Stimulated activated CD4-positive, alpha-beta T cell treated with anti-CD3 and anti-CD28 coated beads, Interleukin-4, amount 100 ng/mL, for 4 hours (primary cell): ENCODE results near the gene CCDC28B.
A peak's percentile ranks its signal among the peaks of the same experiment; 100 is the strongest.

Experiments
- DNase-seq, 2 experiments: peaks; one replicate each; pipeline ENCODE4 v3.0.0-alpha.2; 2020

Gene CCDC28B

DNA sequence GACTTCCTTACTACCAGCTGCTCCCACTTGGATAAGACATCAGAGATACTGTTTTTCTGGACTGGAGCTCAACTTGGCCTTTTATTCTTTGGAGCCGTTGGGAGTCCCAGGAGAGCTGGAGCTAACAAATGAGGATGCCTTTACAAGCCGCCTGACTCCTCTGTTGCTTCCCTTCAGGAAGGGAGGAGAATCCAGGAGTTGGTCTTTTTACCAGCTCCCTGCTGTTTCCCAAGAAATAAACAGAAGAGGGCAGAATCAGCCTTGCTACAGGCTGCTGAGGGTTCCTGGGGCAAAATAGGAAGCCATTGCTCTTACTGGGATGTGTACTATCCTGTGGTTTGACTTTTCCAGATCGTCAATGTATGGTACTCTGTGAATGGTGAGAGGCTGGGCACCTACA is 23.3 kb downstream of the CCDC28B start:
- no peak for DNase-seq

- no peak for DNase-seq
Observed at GRCh38 chr1:32224285-32224684, 23.9 kb downstream of the CCDC28B start.

- no peak for DNase-seq
Observed at GRCh38 chr1:32228771-32229170, 28.4 kb downstream of the CCDC28B start.

DNA sequence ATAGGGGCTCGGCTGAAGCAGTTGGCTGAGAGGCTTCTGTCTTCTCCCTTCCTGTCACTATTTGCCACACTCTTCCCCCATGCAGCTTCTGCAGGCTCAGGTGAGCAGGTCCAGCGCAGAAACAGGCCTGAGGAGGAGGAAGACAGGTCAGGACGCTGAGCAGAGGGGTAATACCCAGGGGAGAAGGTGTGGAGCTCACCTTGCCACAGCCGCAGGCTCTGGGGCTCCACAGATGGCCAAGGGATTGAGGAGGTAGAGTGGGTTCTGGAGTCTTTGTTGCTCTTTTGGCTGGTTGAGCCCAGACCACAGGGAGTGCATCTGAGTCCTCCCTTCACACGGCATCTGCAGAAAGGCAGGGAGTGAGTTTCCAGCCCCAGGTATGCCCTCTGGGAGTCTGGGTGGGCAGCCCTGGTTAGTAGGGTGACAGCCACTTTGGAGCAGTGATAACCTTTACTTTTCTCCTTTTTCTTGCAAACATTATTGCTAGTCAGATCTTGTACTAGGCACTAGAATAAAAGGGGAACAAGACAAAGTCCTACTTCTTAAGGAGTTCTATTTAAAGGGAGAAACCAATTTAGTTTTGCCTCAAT is 31.5 kb downstream of the CCDC28B start:
- no peak for DNase-seq

DNA sequence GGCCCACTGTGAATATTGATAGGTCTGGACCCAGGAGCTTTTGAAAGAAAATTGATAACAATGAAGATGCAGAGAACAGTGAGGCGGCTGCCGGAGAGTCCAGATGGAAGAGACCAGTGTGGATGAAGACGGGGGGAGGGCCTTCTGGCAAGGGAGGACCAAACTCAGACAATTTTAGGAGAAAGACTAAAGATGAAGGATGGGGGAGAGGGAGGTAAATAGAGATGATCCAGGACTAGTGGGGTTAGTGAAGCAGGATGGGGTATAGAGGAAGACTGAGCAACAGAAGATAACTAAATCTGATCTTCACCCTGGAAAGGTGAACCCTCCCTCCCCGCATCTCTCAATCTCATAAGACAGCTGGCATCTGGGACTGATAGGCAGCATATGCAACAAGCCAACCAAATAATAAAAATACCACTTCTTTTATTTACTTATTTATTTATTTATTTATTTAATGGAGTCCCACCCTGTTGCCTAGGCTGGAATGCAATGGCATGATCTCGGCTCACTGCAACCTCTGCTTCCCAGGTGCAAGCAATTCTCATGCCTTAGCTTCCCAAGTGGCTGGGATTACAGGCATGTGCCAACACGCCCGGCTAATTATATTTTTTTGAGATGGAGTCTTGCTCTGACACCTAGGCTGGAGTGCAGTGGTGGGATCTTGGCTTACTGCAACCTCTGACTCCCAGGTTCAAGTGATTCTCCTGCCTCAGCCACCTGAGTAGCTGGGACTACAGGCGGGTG is 32.3 kb downstream of the CCDC28B start:
- DNase-seq: no peak

DNA sequence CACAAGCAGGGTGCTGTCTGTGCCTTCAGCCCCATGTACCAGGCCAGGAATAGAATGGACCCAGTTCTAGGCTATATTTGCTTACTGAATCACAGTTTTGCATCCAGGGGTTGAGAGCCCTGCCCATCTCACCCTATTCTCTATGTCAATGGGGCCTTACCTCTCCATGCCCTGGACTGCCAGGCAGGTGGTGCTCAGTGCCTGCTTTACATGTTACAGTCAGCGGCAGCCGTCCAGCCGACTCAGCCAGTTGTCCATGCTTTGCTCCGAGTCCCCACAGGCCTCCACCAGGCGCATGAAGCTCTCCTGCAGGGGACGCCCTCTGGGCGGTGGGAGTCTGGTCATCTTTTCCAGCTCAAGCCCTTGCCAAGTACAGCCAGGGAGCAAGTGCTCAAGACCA is 34.4 kb downstream of the CCDC28B start:
- DNase-seq: no peak

DNA sequence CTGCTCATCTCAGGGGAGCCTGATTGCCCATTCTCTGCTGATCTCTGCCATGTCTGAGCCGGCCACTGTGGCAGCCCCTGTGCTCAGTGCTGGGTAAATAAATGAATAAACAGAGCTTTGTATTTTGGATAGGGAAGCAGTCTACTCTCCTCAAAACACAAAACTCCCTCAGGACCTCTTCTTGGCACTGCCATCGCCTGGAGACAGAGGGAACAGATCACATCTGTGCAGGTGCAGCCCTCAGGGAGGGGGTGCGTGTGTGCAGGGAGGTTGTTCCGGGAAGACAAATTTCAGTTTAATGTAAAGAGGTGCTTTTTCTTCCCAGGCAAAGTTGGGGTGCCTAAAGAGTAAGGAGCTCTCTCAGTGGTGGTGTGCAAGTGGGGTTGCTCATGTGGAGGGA is 38.9 kb downstream of the CCDC28B start:
- no peak for DNase-seq

DNA sequence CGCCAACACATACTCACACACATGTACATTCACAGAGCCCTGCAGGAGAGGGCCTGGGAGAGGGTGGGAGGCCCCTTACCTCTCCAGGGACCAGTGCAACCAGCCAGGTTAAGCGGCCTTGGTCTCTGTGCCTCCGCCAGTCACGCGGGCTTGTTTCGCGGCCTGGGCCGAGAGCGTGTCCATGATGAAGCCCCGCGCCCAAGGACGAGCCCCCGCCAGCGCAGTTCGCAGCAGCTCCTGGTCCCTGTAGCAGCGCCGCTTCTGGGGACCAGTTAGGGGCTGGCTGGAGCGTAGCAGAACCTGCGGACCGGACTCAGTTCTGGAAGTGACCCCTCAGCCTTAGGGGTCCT is 39.4 kb downstream of the CCDC28B start:
- no peak for DNase-seq

DNA sequence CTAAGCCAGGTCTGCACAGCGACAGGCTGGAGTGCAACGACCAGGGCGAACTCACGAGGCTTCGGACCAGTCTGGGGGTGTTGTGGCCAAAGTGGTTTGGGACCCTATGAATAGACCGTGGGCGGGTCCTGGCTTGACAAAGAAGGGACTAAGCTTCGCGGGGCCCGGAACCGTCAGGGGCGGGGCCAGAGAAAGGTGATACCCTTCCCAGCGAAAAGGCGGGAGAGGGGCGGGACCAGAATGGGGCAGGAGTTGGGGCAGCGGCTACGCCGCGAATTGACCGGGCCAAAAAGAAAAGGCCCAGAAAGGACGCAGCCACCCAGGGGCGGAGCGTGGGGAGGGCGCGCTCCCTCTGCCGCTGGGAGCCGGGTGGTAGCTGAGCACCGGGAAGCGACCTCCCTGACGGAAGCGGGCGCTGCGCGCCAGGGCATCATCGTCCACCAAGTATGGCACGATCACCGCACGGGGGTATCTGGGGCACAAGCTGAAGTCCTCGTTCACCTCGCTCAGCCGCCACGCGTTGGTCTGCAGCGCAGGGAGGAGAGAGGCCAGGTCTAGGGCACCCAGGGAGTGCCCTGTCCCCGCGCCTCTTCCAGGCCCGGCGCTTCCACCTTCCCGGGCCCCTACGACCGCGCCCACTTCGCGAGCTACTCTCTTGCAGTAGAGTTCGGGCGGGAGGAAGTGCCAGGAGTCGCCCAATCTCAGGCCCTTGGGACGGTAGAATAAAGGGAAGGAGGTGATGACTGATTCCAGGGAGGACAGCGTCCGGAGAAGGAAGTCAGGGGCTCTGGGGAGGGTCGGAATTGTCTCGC is 40.0 kb downstream of the CCDC28B start:
- DNase-seq: peak in 1 of 2 experiments; percentile 45

DNA sequence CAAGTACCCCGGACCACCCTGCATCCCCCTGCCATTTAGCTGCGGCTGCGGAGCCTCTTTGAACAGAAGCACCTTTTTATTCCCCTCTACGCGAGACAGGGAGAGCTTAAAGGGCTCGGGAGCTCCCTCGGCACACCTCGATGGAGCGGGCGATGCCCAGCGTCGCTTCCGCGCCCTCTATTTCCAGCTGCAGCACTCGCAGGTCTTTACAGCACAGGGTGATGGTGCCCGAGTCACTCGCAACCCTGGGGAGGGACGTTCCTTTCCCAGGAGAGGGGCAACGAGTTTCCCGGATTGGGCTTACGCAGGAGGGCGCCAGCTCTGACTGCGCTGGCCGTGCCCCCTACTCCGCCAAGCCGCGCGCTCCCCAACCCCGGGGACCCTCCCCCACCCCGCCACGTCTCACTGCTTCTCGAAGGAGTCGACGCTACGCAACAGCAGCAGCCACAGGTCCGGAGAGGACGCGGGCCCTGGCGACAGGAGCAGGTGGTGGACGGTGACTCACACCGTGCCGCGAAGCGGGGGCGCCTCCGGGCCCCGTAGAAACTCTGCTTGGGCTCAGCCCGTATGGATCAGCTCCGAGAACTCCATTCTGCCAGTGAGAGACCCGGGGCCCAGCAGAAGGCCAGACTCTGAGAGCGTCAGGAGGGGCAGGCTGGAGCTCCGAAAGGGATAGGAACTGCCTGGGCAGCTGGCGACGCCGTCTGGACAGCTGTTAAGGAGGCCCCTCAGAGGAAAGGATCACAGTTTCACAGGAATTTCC is 40.8 kb downstream of the CCDC28B start:
- DNase-seq: no peak

GRCh38 chr1:32242341-32242851 is 42.0 kb downstream of the CCDC28B start:
- DNase-seq: no peak

DNA sequence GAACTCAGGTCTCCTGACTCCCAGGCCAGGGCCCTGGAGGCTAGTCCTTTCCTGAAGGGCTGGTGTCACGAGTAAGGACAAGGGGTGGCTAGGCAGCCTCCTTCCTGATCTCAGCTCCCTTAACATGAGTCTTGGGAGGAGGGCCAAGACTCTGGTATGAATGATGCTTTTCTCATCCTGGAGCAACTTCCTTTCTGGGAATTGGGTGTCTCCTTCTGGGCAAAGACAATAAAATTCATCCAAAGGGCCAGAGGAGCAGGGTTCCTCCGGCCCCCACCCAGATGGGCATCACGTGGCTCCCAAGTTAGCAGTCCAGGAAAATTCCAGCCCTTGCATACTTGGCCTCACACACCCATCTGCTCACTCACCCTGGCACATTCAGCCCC is 46.5 kb downstream of the CCDC28B start, which contains the start of gene FAM167B:
TSS of gene FAM167B (plus strand) at position 335 of the 386 bp plus-strand sequence. CDS start 200 bp downstream, outside the sequence.
- DNase-seq: no peak

DNA sequence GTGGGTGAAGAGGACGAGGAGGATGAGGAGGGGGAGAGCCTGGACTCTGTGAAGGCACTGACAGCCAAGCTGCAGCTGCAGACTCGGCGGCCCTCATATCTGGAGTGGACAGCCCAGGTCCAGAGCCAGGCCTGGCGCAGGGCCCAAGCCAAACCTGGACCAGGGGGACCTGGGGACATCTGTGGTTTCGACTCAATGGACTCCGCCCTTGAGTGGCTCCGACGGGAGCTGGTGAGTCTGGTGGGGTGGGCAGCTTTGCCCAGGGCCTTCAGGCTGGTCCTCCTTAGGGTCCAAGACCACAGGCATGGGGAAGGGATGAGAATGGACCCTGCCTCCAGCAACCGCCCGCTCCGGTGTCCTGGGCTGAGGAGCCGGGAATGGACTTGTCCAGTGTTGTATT is 47.1 kb downstream of the CCDC28B start:
- no peak for DNase-seq

DNA sequence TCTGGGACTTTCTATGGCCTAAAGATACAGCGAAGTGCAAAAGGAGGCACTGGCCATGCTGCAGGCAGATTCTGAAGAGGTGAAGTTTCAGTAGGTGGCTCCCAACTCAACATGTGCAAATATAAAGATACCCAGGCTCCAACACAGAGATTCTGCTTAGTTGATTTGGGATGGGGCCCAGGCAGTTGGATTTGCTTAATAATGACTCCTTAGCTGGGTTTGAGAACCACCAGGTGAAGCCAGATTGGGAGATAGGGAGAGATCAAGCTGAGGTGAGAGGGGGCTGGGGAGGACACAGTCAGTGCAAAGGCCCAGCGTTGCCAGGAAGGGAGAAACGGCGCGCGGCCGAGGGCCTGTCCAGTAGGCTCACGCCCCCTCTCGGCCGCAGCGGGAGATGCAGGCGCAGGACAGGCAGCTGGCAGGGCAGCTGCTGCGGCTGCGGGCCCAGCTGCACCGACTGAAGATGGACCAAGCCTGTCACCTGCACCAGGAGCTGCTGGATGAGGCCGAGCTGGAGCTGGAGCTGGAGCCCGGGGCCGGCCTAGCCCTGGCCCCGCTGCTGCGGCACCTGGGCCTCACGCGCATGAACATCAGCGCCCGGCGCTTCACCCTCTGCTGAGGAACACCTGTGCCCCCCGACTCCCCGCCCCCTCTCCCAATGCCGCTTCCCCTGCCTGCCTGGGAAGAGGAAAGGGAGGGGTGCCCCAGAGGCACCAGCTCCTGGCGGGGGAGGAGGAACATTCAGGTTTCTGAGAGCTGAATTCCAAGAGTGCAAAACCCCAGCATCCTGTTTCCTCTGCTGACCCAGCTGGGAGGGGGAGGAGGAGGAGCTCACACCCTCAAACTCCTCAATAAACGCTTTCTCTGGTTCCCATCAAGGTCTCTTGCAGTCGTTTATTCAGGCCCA is 47.8 kb downstream of the CCDC28B start:
- DNase-seq: peak; percentile 60 to 78

DNA sequence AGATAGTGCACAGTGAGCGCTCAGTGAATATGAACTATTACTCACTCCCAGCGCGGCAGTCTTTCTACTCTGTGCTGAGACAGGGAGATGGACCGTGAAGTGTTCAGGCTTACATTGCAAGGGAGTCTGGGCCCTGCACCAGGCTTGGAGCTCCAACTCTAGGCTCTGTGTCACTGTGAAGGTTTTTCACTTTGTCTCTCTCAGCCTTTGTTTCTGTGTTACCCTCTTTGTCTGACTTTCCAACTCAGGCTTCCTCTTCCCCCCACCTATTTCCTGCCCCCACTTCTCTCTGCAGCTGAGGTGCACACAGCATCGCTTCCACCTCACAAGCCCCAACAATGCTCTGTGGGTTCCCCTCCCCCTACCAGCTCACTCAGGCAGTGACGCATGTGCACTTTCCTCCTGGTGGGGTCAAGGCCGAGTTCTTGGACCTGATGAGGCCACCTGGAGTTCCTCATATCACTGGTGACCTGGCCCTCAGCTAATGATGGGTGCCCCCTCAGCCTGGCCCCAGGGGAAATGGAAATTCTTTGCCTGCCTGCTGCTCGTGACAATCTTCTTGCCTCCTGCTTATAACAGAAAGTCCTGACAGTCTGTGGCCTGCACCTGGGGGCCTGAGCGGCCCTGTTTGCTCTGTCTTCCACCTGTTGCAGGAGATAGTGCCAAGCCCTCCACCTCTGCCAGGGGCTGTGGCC is 49.6 kb downstream of the CCDC28B start:
- peak; percentile 65 to 82 for DNase-seq

GRCh38 chr1:32250893-32251716 is 50.7 kb downstream of the CCDC28B start, which contains the start of gene LCK:
LCK (plus strand) TSS chr1:32251265; CDS start chr1:32274330, 23,065 bp downstream.
- peak; percentile 68 to 69 for DNase-seq
